ENCODE data around the gene ATOH1. TPM values are rescaled to one million over a fixed set of nuclear protein-coding genes. Genes with fewer than 3 reads are reported as not detected.

Gene ATOH1
- not detected for polyA plus RNA-seq (2013, experiment 1 of 2; ENCODE audit: insufficient read length)
- polyA plus RNA-seq (2013, experiment 2 of 2; ENCODE audit: insufficient read length): not detected

- DNase-seq: peak; percentile 3
These were observed at the start of gene ATOH1 for GRCh38 chr4:93828332-93828994. Gene ATOH1 (plus strand): TSS chr4:93828753. CDS start chr4:93828927, 174 bp downstream.

- DNase-seq: no peak
These were observed 49.3 kb upstream of the ATOH1 start for GRCh38 chr4:93779228-93779627.

GRCh38 chr4:93780080-93780479 lies 48.5 kb upstream of the ATOH1 start:
- no peak for DNase-seq

GRCh38 chr4:93781198-93781597 lies 47.4 kb upstream of the ATOH1 start:
- DNase-seq: no peak

GRCh38 chr4:93786149-93786548 lies 42.4 kb upstream of the ATOH1 start:
- DNase-seq: no peak

- peak; percentile 5 for DNase-seq
These were observed 39.8 kb upstream of the ATOH1 start for GRCh38 chr4:93788712-93789111.

GRCh38 chr4:93791570-93792195 lies 36.9 kb upstream of the ATOH1 start:
- peak; percentile 47 for DNase-seq

GRCh38 chr4:93802045-93802444 lies 26.5 kb upstream of the ATOH1 start:
- DNase-seq: no peak

- no peak for DNase-seq
These were observed 18.8 kb upstream of the ATOH1 start for GRCh38 chr4:93809773-93810172.

GRCh38 chr4:93810340-93810992 lies 18.1 kb upstream of the ATOH1 start:
- DNase-seq: no peak

GRCh38 chr4:93813092-93813491 lies 15.5 kb upstream of the ATOH1 start:
- DNase-seq: no peak

GRCh38 chr4:93814141-93814540 lies 14.4 kb upstream of the ATOH1 start:
- no peak for DNase-seq

- DNase-seq: no peak
These were observed 13.8 kb upstream of the ATOH1 start for GRCh38 chr4:93814722-93815121.

GRCh38 chr4:93825551-93826216 lies 2.9 kb upstream of the ATOH1 start:
- DNase-seq: no peak

GRCh38 chr4:93827272-93827947 lies 1.1 kb upstream of the ATOH1 start:
- no peak for DNase-seq

GRCh38 chr4:93828995-93829819 lies 654 bp downstream of the ATOH1 start:
- DNase-seq: peak; percentile 2

GRCh38 chr4:93829820-93830687 lies 1.5 kb downstream of the ATOH1 start:
- DNase-seq: no peak

- no peak for DNase-seq
These were observed 3.4 kb downstream of the ATOH1 start for GRCh38 chr4:93831716-93832496.

GRCh38 chr4:93834249-93835066 lies 5.9 kb downstream of the ATOH1 start:
- no peak for DNase-seq

Data from fibroblast of skin of back (primary cell).